NCI-H345 (cell line): ENCODE data around the gene FETUB.
A peak's percentile ranks its signal among the peaks of the same experiment; 100 is the strongest.
"Not testable (repeated sequence)": the region's sequence is repeated elsewhere in the genome, so short reads cannot be mapped to it uniquely, and the experiment has no call there.

Source experiments
- DNase-seq: peaks from one replicate; lab custom pipeline; 2025; lab: John Stamatoyannopoulos, UW

The FETUB gene

GRCh38 chr3:186613637-186614265 is 26.4 kb upstream of the FETUB start:
- DNase-seq = no peak

GRCh38 chr3:186614266-186614596 is 26.0 kb upstream of the FETUB start:
- DNase-seq = no peak

GRCh38 chr3:186614597-186615483 is 25.4 kb upstream of the FETUB start:
- peak; percentile 76 for DNase-seq

- DNase-seq = no peak
Measured at GRCh38 chr3:186616299-186616617, 23.9 kb upstream of the FETUB start.

GRCh38 chr3:186617036-186617946 is 22.9 kb upstream of the FETUB start:
- peak; percentile 36 for DNase-seq

- DNase-seq = no peak
Measured at GRCh38 chr3:186618318-186618938, 21.8 kb upstream of the FETUB start.

GRCh38 chr3:186619787-186620212 is 20.4 kb upstream of the FETUB start:
- DNase-seq = no peak

GRCh38 chr3:186620213-186621092 is 19.7 kb upstream of the FETUB start:
- DNase-seq = no peak

- DNase-seq = no peak
Measured at GRCh38 chr3:186621894-186622650, 18.1 kb upstream of the FETUB start.

- DNase-seq = no peak
Measured at GRCh38 chr3:186622651-186623310, 17.4 kb upstream of the FETUB start.

- no peak for DNase-seq
Measured at GRCh38 chr3:186624598-186624997, 15.6 kb upstream of the FETUB start.

- no peak for DNase-seq
Measured at GRCh38 chr3:186625600-186626042, 14.6 kb upstream of the FETUB start.

GRCh38 chr3:186626254-186626847 is 13.8 kb upstream of the FETUB start:
- no peak for DNase-seq

- DNase-seq = no peak
Measured at GRCh38 chr3:186627852-186628414, 12.3 kb upstream of the FETUB start.

- DNase-seq = no peak
Measured at GRCh38 chr3:186628756-186629155, 11.4 kb upstream of the FETUB start.

- no peak for DNase-seq
Measured at GRCh38 chr3:186630950-186631641, 9.1 kb upstream of the FETUB start.

- no peak for DNase-seq
Measured at GRCh38 chr3:186633481-186633880, 6.7 kb upstream of the FETUB start.

GRCh38 chr3:186634207-186634606 is 6.0 kb upstream of the FETUB start:
- DNase-seq = not testable (repeated sequence)
